ENCODE measurements around the gene FUT3.
"Not testable (repeated sequence)": the region's sequence is repeated elsewhere in the genome, so short reads cannot be mapped to it uniquely, and the experiment has no call there.

The FUT3 gene

GRCh38 chr19:5844456-5845433, 6.5 kb downstream of the FUT3 start:
- DNase-seq (ENCODE audit: low spot score), result no peak

- DNase-seq (ENCODE audit: low spot score), result no peak
Measured at GRCh38 chr19:5843295-5843927, 7.8 kb downstream of the FUT3 start.

- DNase-seq (ENCODE audit: low spot score), result not testable (repeated sequence)
Measured at GRCh38 chr19:5841735-5842111, 9.5 kb downstream of the FUT3 start.

GRCh38 chr19:5839065-5840017, 11.9 kb downstream of the FUT3 start, which contains the start of gene FUT6:
TSS of gene FUT6 (minus strand) at chr19:5839702. CDS start at chr19:5832567, 7,135 bp downstream.
- no peak for DNase-seq (ENCODE audit: low spot score)

- no peak for DNase-seq (ENCODE audit: low spot score)
Measured at GRCh38 chr19:5838353-5839064, 12.7 kb downstream of the FUT3 start.

GRCh38 chr19:5837761-5838352, 13.4 kb downstream of the FUT3 start:
- DNase-seq (ENCODE audit: low spot score), result no peak

GRCh38 chr19:5832527-5833216, 18.6 kb downstream of the FUT3 start:
- DNase-seq (ENCODE audit: low spot score), result no peak

- no peak for DNase-seq (ENCODE audit: low spot score)
Measured at GRCh38 chr19:5832061-5832460, 19.2 kb downstream of the FUT3 start.

- no peak for DNase-seq (ENCODE audit: low spot score)
Measured at GRCh38 chr19:5831159-5831558, 20.1 kb downstream of the FUT3 start.

GRCh38 chr19:5829567-5830310, 21.5 kb downstream of the FUT3 start:
- DNase-seq (ENCODE audit: low spot score), result no peak

- no peak for DNase-seq (ENCODE audit: low spot score)
Measured at GRCh38 chr19:5828661-5829566, 22.3 kb downstream of the FUT3 start.

- DNase-seq (ENCODE audit: low spot score), result peak; percentile 91
Measured at GRCh38 chr19:5827891-5828660, 23.2 kb downstream of the FUT3 start.

GRCh38 chr19:5827342-5827890, 23.8 kb downstream of the FUT3 start:
- DNase-seq (ENCODE audit: low spot score), result no peak

GRCh38 chr19:5826531-5827341, 24.5 kb downstream of the FUT3 start:
- DNase-seq (ENCODE audit: low spot score), result no peak

- DNase-seq (ENCODE audit: low spot score), result no peak
Measured at GRCh38 chr19:5825178-5825577, 26.1 kb downstream of the FUT3 start.

- DNase-seq (ENCODE audit: low spot score), result no peak
Measured at GRCh38 chr19:5824751-5825150, 26.5 kb downstream of the FUT3 start.
